Adrenal gland (tissue), 19 donors: ENCODE data around the gene DNAAF5. TPM values are rescaled to one million over a fixed set of nuclear protein-coding genes. Genes with fewer than 3 reads are reported as not detected.

Experiments used
- DNase-seq, 7 donors: peaks; one replicate each; pipeline ENCODE4 v3.0.0-alpha.2; 2019 to 2020
- H3K27ac ChIP-seq, 5 donors: fragments of 200-600 bp; sonication (generic) in 4 of 5; 1 replicate in 3 of 5; 2 replicates in 2 of 5; pipeline versions ENCODE4 v1.5.1 to v1.8.0; 2016 to 2020; ENCODE audit warnings: mild to moderate bottlenecking in 1 of 5
- H3K27me3 ChIP-seq: fragments of 200-600 bp; 2 replicates; pipeline ENCODE4 v1.8.0; 2021
- H3K36me3 ChIP-seq, 2 donors: fragments of 200-600 bp; replicated peaks in 1 of 2; 1 replicate in 1 of 2; 2 replicates in 1 of 2; pipeline versions ENCODE4 v1.5.1 to v1.8.0; 2018 to 2022
- H3K4me1 ChIP-seq, 2 donors: fragments of 200-600 bp; replicated peaks in 1 of 2; 1 replicate in 1 of 2; 2 replicates in 1 of 2; pipeline versions ENCODE4 v1.5.1 to v1.8.0; 2018 to 2021
- H3K4me3 ChIP-seq, 4 donors: fragments of 200-600 bp; sonication (generic) in 3 of 4; one replicate each; pipeline ENCODE4 v1.5.1; 2016 to 2018
- H3K9me3 ChIP-seq, 3 donors: fragments of 200-600 bp; sonication (generic) in 1 of 3; replicated peaks in 1 of 3; 1 replicate in 2 of 3; 2 replicates in 1 of 3; pipeline versions ENCODE4 v1.5.1 to v1.8.0; 2016 to 2021
- CTCF ChIP-seq, 6 experiments: fragments of 450-650 bp in 4 of 6; fragments of 200-600 bp in 2 of 6; sonication (generic) in 1 of 6; IDR thresholded peaks; 1 replicate in 5 of 6; 2 replicates in 1 of 6; pipeline versions ENCODE4 v1.5.1 to v1.8.0; 2016 to 2021; ENCODE audit warnings: antibody characterized with exemption in 6 of 6, mild to moderate bottlenecking in 2 of 6, moderate library complexity in 1 of 6
- POLR2A ChIP-seq, 2 donors: fragments of 450-650 bp; IDR thresholded peaks; one replicate each; pipeline ENCODE4 v1.6.1; 2017; ENCODE audit warnings: antibody characterized with exemption in 2 of 2, mild to moderate bottlenecking in 2 of 2, moderate library complexity in 1 of 2
- WGBS, 4 donors: extraction: QIAGEN DNeasy Blood & Tissue Kit in 2 of 4; methylation state at CpG; one replicate each; pipeline versions ENCODE4 v1.1.5 to v1.1.7; 2013 to 2017; 5-methylcytosine and 5-hydroxymethylcytosine counted together
- intact Hi-C, 2 donors: fragments of 100-400 bp; cut with DNase I; formaldehyde crosslinking; loops; one replicate each; pipeline versions ENCODE4 v1.14.1 to v1.15.0; 2022 to 2023
- long read RNA-seq, 10 donors: library from polyadenylated mRNA in 3 of 10; unstranded in 2 of 10; stranded (forward) in 1 of 10; transcript quantifications; one replicate each; pipeline ENCODE4 v2.0.0 and lab custom pipeline, GENCODE V29; 2021 to 2026
- polyA plus RNA-seq, 3 donors: library from polyadenylated mRNA; stranded (reverse); fragments of 200-250 nt in 2 of 3; fragments of 350-450 nt in 1 of 3; fragmentation: Illumina TruSeq in 1 of 3; extraction: RNeasy Lipid Tissue Mini Kit (QIAGEN cat#74804) in 1 of 3; gene quantifications; one replicate each; pipeline ENCODE4 v1.2.3, GENCODE V29; 2013 to 2014
- total RNA-seq, 9 donors: library from RNA; depleted of rRNA in 4 of 9; stranded (reverse); fragments of >200 nt in 4 of 9; fragments of 120-200 nt in 1 of 9; fragmentation: NEBNext Ultra II Directional in 1 of 9; extraction: Animal tissue kit (Norgen Biotek cat#: 25700) in 1 of 9; gene quantifications; one replicate each; pipeline versions ENCODE4 v1.1.0 to v1.2.4, GENCODE V29; 2013 to 2023
- donor health status: healthy with polysubstance abuse.
- donor health status: Bipolar disorder and iron deficiency.
- donor health status: DM: yes; HTN: yes; CAD: no.
- donor health status: DM: no; HTN: no; CAD: no.
- donor health status: DM: no; HTN: no; CAD: no.
- donor health status: DM: yes; HTN: yes; CAD: no.

Gene DNAAF5
- total RNA-seq (10 to 100 TPM in 8 of 9 donors, 1 to 10 TPM in 1; 8.3 to 32.7 (median 21.0) TPM), polyA plus RNA-seq (10 to 100 TPM in 1 of 3 donors, 1 to 10 TPM in 2; 7.9 to 11.1 (median 8.8) TPM)
- long read RNA-seq, donor 1, partial matches to known transcripts: 0 of 1 reads
- long read RNA-seq, donor 1, other reads (novel, unspliced or antisense): 0 of 1 reads
- long read RNA-seq, donor 2, partial matches to known transcripts: 0 of 5 reads
- long read RNA-seq, donor 2, other reads (novel, unspliced or antisense): 0 of 5 reads
- long read RNA-seq, donor 3: 0 reads
- long read RNA-seq, donor 4, partial matches to known transcripts: 0 of 1 reads
- long read RNA-seq, donor 4, other reads (novel, unspliced or antisense): 1 of 1 reads
- long read RNA-seq, donor 5, transcript DNAAF5-201 (13 exons, 3,410 nt): major isoform, 61 of 86 reads
- long read RNA-seq, donor 5, partial matches to known transcripts: 6 of 86 reads
- long read RNA-seq, donor 5, other reads (novel, unspliced or antisense): 19 of 86 reads
- long read RNA-seq, donor 6, partial matches to known transcripts: 1 of 1 reads
- long read RNA-seq, donor 6, other reads (novel, unspliced or antisense): 0 of 1 reads
- long read RNA-seq, donor 7: 0 reads
- long read RNA-seq, donor 8, partial matches to known transcripts: 0 of 5 reads
- long read RNA-seq, donor 8, other reads (novel, unspliced or antisense): 0 of 5 reads
- long read RNA-seq, donor 9, partial matches to known transcripts: 0 of 1 reads
- long read RNA-seq, donor 9, other reads (novel, unspliced or antisense): 0 of 1 reads
- long read RNA-seq, donor 10, partial matches to known transcripts: 0 of 2 reads
- long read RNA-seq, donor 10, other reads (novel, unspliced or antisense): 0 of 2 reads

GRCh38 chr7:726084-726853 lies at the start of gene DNAAF5:
DNAAF5 (plus strand) TSS chr7:726699; CDS start chr7:726721, 22 bp downstream.
- Histone ChIP-seq H3K4me3 (peak within 1 kb of the TSS; percentile 37 to 91 (median 62)), H3K4me1 (peaks cover 13 to 18% of the 10 kb centered on the region in 2 donors), H3K9me3 (no peaks in the 10 kb centered on the region), H3K27me3 (no peaks in the 10 kb centered on the region), H3K36me3 (no peaks in the 10 kb centered on the region), H3K27ac (peak within 1 kb of the TSS in 2 of 5 donors; percentile 38 to 73)
- 6 to 56% (median 8%) methylated on average over 7 to 56 of the region's 56 CpGs for WGBS, 4 donors
- intact Hi-C loops: loop anchor here (5.0 to 10.0 kb wide), 2 partner anchors 209 to 211 kb away; partner anchors contain the start of gene PDGFA (in 2 of the 2)
- no peak for TF ChIP-seq CTCF (IDR thresholded peaks at IDR 0.05)
- peak in 1 of 2 donors; percentile 24 for TF ChIP-seq POLR2A (IDR thresholded peaks at IDR 0.05)
- DNase-seq: peak; percentile 80 to 91 (median 85)

- Histone ChIP-seq H3K27ac (no peak overlapping the region), H3K9me3 (no peaks in the 10 kb centered on the region), H3K4me1 (peaks cover 0 to 6% of the 10 kb centered on the region in 2 donors), H3K36me3 (no peaks in the 10 kb centered on the region), H3K27me3 (no peaks in the 10 kb centered on the region), H3K4me3 (no peak overlapping the region)
- 93 to 97% (median 95%) methylated on average over 12 to 23 of the region's 23 CpGs for WGBS, 4 donors
- no peak for TF ChIP-seq POLR2A (IDR thresholded peaks at IDR 0.05)
- intact Hi-C loops: no loop called here
- no peak for DNase-seq
Measured at GRCh38 chr7:676972-677385, 49.5 kb upstream of the DNAAF5 start.

- H3K9me3 ChIP-seq: no peaks in the 10 kb centered on the region
- no peaks in the 10 kb centered on the region for H3K4me1 ChIP-seq
- H3K36me3 ChIP-seq: no peaks in the 10 kb centered on the region
- TF ChIP-seq POLR2A (IDR thresholded peaks at IDR 0.05) (no peak), CTCF (IDR thresholded peaks at IDR 0.05) (no peak)
- no peaks in the 10 kb centered on the region for H3K27me3 ChIP-seq
- no peak overlapping the region for H3K4me3 ChIP-seq
- DNase-seq: no peak
- whole genome bisulfite sequencing, 4 donors: 95 to 99% (median 97%) methylated on average over 23 to 25 of the region's 25 CpGs
- intact Hi-C loops: no loop called here
- no peak overlapping the region for H3K27ac ChIP-seq
Measured at GRCh38 chr7:680411-681127, 45.9 kb upstream of the DNAAF5 start.
